Naive thymus-derived CD4-positive, alpha-beta T cell (primary cell): Measurements from ENCODE around the gene CINP. TPM values are rescaled to one million over a fixed set of nuclear protein-coding genes. Genes with fewer than 3 reads are reported as not detected.

Experiments
- ATAC-seq: fragments of 150-1000 bp; cut with Tn5 transposase; 2 replicates; pipeline ENCODE4 v1.10.0; 2021; ENCODE audit warnings: mild to moderate bottlenecking, moderate library complexity
- CTCF ChIA-PET: fragments of 350-600 bp; sonication (Branson Sonifier 250); formaldehyde crosslinking; loops from one replicate; lab custom pipeline; 2021; ENCODE audit warnings: antibody characterized with exemption; lab: Charles Lee
- POLR2A ChIA-PET: fragments of 350-600 bp; sonication (Branson Sonifier 250); formaldehyde crosslinking; loops from one replicate; lab custom pipeline; 2021; ENCODE audit warnings: antibody characterized with exemption, inconsistent platforms; lab: Charles Lee
- DNase-seq, 9 donors: peaks; one replicate each; pipeline versions ENCODE4 v3.0.0 to v3.0.0-alpha.2; 2020 to 2022; ENCODE audit warnings: mixed read lengths in 1 of 9
- H3K27ac ChIP-seq: one replicate; pipeline ENCODE4 v1.7.0; 2013; ENCODE audit warnings: mild to moderate bottlenecking, low read depth, low read length, moderate library complexity
- H3K27me3 ChIP-seq, 2 donors: one replicate each; pipeline ENCODE4 v1.7.0; 2013; ENCODE audit warnings: low read length in 2 of 2, mild to moderate bottlenecking in 2 of 2, moderate library complexity in 2 of 2; ENCODE audit not compliant: control insufficient read depth in 2 of 2, insufficient read depth in 2 of 2
- H3K36me3 ChIP-seq, 3 experiments: 1 replicate in 2 of 3; 2 replicates in 1 of 3; pipeline ENCODE4 v1.7.0; 2013; ENCODE audit warnings: low read length in 3 of 3, mild to moderate bottlenecking in 3 of 3, moderate library complexity in 1 of 3; ENCODE audit not compliant: insufficient read depth in 3 of 3, control insufficient read depth in 2 of 3
- H3K4me1 ChIP-seq, 2 donors: one replicate each; pipeline ENCODE4 v1.7.0; 2013; ENCODE audit warnings: low read length in 2 of 2, mild to moderate bottlenecking in 2 of 2, moderate library complexity in 1 of 2; ENCODE audit not compliant: control insufficient read depth in 2 of 2, insufficient read depth in 2 of 2
- H3K4me3 ChIP-seq: 2 replicates; pipeline ENCODE4 v1.7.0; 2013; ENCODE audit warnings: mild to moderate bottlenecking, low read length
- H3K9me3 ChIP-seq, 3 experiments: 1 replicate in 2 of 3; 2 replicates in 1 of 3; pipeline ENCODE4 v1.7.0; 2013; ENCODE audit warnings: low read length in 3 of 3; ENCODE audit not compliant: control insufficient read depth in 2 of 3
- H3K27ac Mint-ChIP-seq, 9 donors: one replicate each; pipeline ENCODE4 v1.8.0; 2020 to 2022; ENCODE audit warnings: mixed read lengths in 9 of 9, mild to moderate bottlenecking in 8 of 9, moderate library complexity in 5 of 9, inconsistent platforms in 2 of 9
- H3K27me3 Mint-ChIP-seq, 5 donors: one replicate each; pipeline ENCODE4 v1.8.0; 2021 to 2022; ENCODE audit warnings: mixed read lengths in 5 of 5, mild to moderate bottlenecking in 1 of 5
- H3K36me3 Mint-ChIP-seq, 5 donors: one replicate each; pipeline ENCODE4 v1.8.0; 2020 to 2022; ENCODE audit warnings: mixed read lengths in 5 of 5, mild to moderate bottlenecking in 3 of 5, inconsistent platforms in 1 of 5
- H3K4me1 Mint-ChIP-seq, 7 donors: one replicate each; pipeline ENCODE4 v1.8.0; 2020 to 2022; ENCODE audit warnings: mixed read lengths in 7 of 7, mild to moderate bottlenecking in 3 of 7, inconsistent platforms in 1 of 7
- H3K4me3 Mint-ChIP-seq, 10 donors: one replicate each; pipeline ENCODE4 v1.8.0; 2020 to 2022; ENCODE audit warnings: mild to moderate bottlenecking in 10 of 10, mixed read lengths in 10 of 10, moderate library complexity in 6 of 10, inconsistent platforms in 2 of 10
- H3K9me3 Mint-ChIP-seq, 11 donors: one replicate each; pipeline ENCODE4 v1.8.0; 2020 to 2022; ENCODE audit warnings: mixed read lengths in 11 of 11, mild to moderate bottlenecking in 4 of 11, inconsistent platforms in 1 of 11, moderate library complexity in 1 of 11
- intact Hi-C, 2 donors: fragments of 100-400 bp; cut with micrococcal nuclease; formaldehyde crosslinking; loops; one replicate each; pipeline ENCODE4 v1.15.1; 2023
- polyA plus RNA-seq, 2 donors: library from polyadenylated mRNA; unstranded; fragments of 300-500 nt; fragmentation: Illumina TruSeq; gene quantifications; one replicate each; pipeline ENCODE4 v1.2.3, GENCODE V29; 2021
- total RNA-seq, 6 experiments: library from RNA in 5 of 6; stranded (reverse) in 5 of 6; gene quantifications; 1 replicate in 5 of 6; 2 replicates in 1 of 6; pipeline ENCODE4 v1.2.3 and lab custom pipeline; 2021 to 2026

Gene CINP
- total and polyA plus RNA-seq, 7 experiments from 2014 or later = 16.8 to 57.2 (median 33.6) TPM

- peaks cover 0 to 10% (median 0%) of the 10 kb centered on the region in 3 experiments for H3K36me3 ChIP-seq
- ATAC-seq (no peak), DNase-seq (no peak)
- H3K27me3 Mint-ChIP-seq = no peaks in the 10 kb centered on the region
- H3K4me3 ChIP-seq = no peak overlapping the region
- H3K4me3 Mint-ChIP-seq = no peak overlapping the region
- no peak overlapping the region for H3K27ac ChIP-seq
- peaks cover 0 to 34% (median 9%) of the 10 kb centered on the region in 7 donors for H3K4me1 Mint-ChIP-seq
- H3K27me3 ChIP-seq = no peaks in the 10 kb centered on the region
- peak overlapping the region in 1 of 9 donors; percentile 72 for H3K27ac Mint-ChIP-seq
- H3K36me3 Mint-ChIP-seq = peaks cover 6 to 37% (median 14%) of the 10 kb centered on the region in 5 donors
- ChIA-PET POLR2A (interaction anchor here (0.6 kb wide), 1 partner anchor 61 kb away, joined by 3 read pairs; no protein-coding TSS in a partner anchor), CTCF (interaction anchor here (0.9 to 1.5 kb wide), 2 partner anchors 8 to 16 kb away, joined by 3 to 7 read pairs; no protein-coding TSS in a partner anchor)
- H3K4me1 ChIP-seq = no peaks in the 10 kb centered on the region
- intact Hi-C loops = no loop called here
- H3K9me3 ChIP-seq = no peaks in the 10 kb centered on the region
- no peaks in the 10 kb centered on the region for H3K9me3 Mint-ChIP-seq
These were observed 12.4 kb upstream of the CINP start for GRCh38 chr14:102375119-102375518.

GRCh38 chr14:102374264-102374663, 11.6 kb upstream of the CINP start:
- intact Hi-C loops = no loop called here
- H3K4me1 Mint-ChIP-seq = peaks cover 0 to 34% (median 10%) of the 10 kb centered on the region in 7 donors
- Histone ChIP-seq H3K4me3 (no peak overlapping the region), H3K9me3 (no peaks in the 10 kb centered on the region), H3K27ac (no peak overlapping the region), H3K4me1 (no peaks in the 10 kb centered on the region), H3K27me3 (no peaks in the 10 kb centered on the region), H3K36me3 (peaks cover 0 to 9% (median 0%) of the 10 kb centered on the region in 3 experiments)
- ATAC-seq (no peak), DNase-seq (no peak)
- H3K36me3 Mint-ChIP-seq = peaks cover 4 to 35% (median 11%) of the 10 kb centered on the region in 5 donors
- ChIA-PET POLR2A (interaction anchor here (0.6 kb wide), 1 partner anchor 60 kb away, joined by 3 read pairs; no protein-coding TSS in a partner anchor), CTCF (no interaction called here)
- no peak overlapping the region for H3K27ac Mint-ChIP-seq
- H3K4me3 Mint-ChIP-seq = no peak overlapping the region
- H3K9me3 Mint-ChIP-seq = no peaks in the 10 kb centered on the region
- no peaks in the 10 kb centered on the region for H3K27me3 Mint-ChIP-seq

- Histone ChIP-seq H3K36me3 (peaks cover 0 to 4% (median 0%) of the 10 kb centered on the region in 3 experiments), H3K9me3 (no peaks in the 10 kb centered on the region), H3K4me3 (no peak overlapping the region), H3K27ac (no peak overlapping the region), H3K4me1 (no peaks in the 10 kb centered on the region), H3K27me3 (no peaks in the 10 kb centered on the region)
- Mint-ChIP-seq H3K4me1 (peaks cover 0 to 39% (median 13%) of the 10 kb centered on the region in 7 donors), H3K27ac (no peak overlapping the region), H3K4me3 (no peak overlapping the region), H3K9me3 (no peaks in the 10 kb centered on the region), H3K36me3 (peaks cover 0 to 29% (median 7%) of the 10 kb centered on the region in 5 donors), H3K27me3 (no peaks in the 10 kb centered on the region)
- CTCF ChIA-PET = no interaction called here
- DNase-seq (no peak), ATAC-seq (no peak)
- intact Hi-C loops = no loop called here
- POLR2A ChIA-PET = no interaction called here
These were observed 10.4 kb upstream of the CINP start for GRCh38 chr14:102373110-102373509.

GRCh38 chr14:102371361-102371760, 8.7 kb upstream of the CINP start:
- no peak overlapping the region for H3K27ac Mint-ChIP-seq

GRCh38 chr14:102370305-102370809, 7.7 kb upstream of the CINP start:
- intact Hi-C loops = no loop called here
- ATAC-seq (peak; percentile 74), DNase-seq (no peak)
- ChIA-PET POLR2A (interaction anchor here (0.7 to 1.7 kb wide), 3 partner anchors 8 to 1276 kb away, joined by 3 to 4 read pairs (median 4); partner anchors contain the start of genes CINP and TECPR2), CTCF (no interaction called here)
- H3K4me3 Mint-ChIP-seq = no peak overlapping the region
- H3K4me1 Mint-ChIP-seq = peaks cover 0 to 31% (median 17%) of the 10 kb centered on the region in 7 donors
- Histone ChIP-seq H3K36me3 (no peaks in the 10 kb centered on the region), H3K27ac (no peak overlapping the region), H3K4me1 (no peaks in the 10 kb centered on the region), H3K9me3 (no peaks in the 10 kb centered on the region), H3K4me3 (no peak overlapping the region), H3K27me3 (no peaks in the 10 kb centered on the region)
- H3K9me3 Mint-ChIP-seq = no peaks in the 10 kb centered on the region
- no peaks in the 10 kb centered on the region for H3K27me3 Mint-ChIP-seq
- H3K36me3 Mint-ChIP-seq = peaks cover 0 to 11% (median 7%) of the 10 kb centered on the region in 5 donors
- H3K27ac Mint-ChIP-seq = no peak overlapping the region

More at GRCh38 chr14:102371361-102371760, 8.7 kb upstream of the CINP start:
- no peak overlapping the region for H3K4me3 ChIP-seq
- no peaks in the 10 kb centered on the region for H3K27me3 Mint-ChIP-seq
- CTCF ChIA-PET = no interaction called here
- H3K4me1 ChIP-seq = no peaks in the 10 kb centered on the region
- H3K4me1 Mint-ChIP-seq = peaks cover 0 to 36% (median 17%) of the 10 kb centered on the region in 7 donors
- no peak for DNase-seq
- no peak overlapping the region for H3K4me3 Mint-ChIP-seq
- no peaks in the 10 kb centered on the region for H3K9me3 ChIP-seq
- no peak overlapping the region for H3K27ac ChIP-seq
- POLR2A ChIA-PET = interaction anchor here (1.7 kb wide), 1 partner anchor 9 kb away, joined by 4 read pairs; the partner anchor contains the start of genes CINP and TECPR2
- no peaks in the 10 kb centered on the region for H3K36me3 ChIP-seq
- peaks cover 0 to 16% (median 7%) of the 10 kb centered on the region in 5 donors for H3K36me3 Mint-ChIP-seq
- ATAC-seq = no peak
- no peaks in the 10 kb centered on the region for H3K9me3 Mint-ChIP-seq
- no peaks in the 10 kb centered on the region for H3K27me3 ChIP-seq
- intact Hi-C loops = no loop called here

- H3K4me1 Mint-ChIP-seq = peaks cover 13 to 38% (median 33%) of the 10 kb centered on the region in 7 donors
- peak overlapping the region in 5 of 9 donors; percentile 88 to 98 (median 90) for H3K27ac Mint-ChIP-seq
These were observed 673 bp upstream of the CINP start for GRCh38 chr14:102363182-102363943.

More at GRCh38 chr14:102363182-102363943, 673 bp upstream of the CINP start:
- no peaks in the 10 kb centered on the region for H3K9me3 ChIP-seq
- H3K4me1 ChIP-seq = peaks cover 6 to 15% of the 10 kb centered on the region in 2 donors
- H3K36me3 Mint-ChIP-seq = peaks cover 0 to 12% (median 0%) of the 10 kb centered on the region in 5 donors
- no peaks in the 10 kb centered on the region for H3K9me3 Mint-ChIP-seq
- no peaks in the 10 kb centered on the region for H3K27me3 Mint-ChIP-seq
- H3K27me3 ChIP-seq = no peaks in the 10 kb centered on the region
- peak overlapping the region; percentile 87 for H3K27ac ChIP-seq
- no peak overlapping the region for H3K4me3 Mint-ChIP-seq
- H3K4me3 ChIP-seq = peak overlapping the region; percentile 96
- ATAC-seq (peak; percentile 5), DNase-seq (peak in 8 of 9 donors; percentile 2 to 46 (median 20))
- ChIA-PET CTCF (no interaction called here), POLR2A (interaction anchor here (0.6 to 1.7 kb wide), 5 partner anchors 37 to 1021 kb away, joined by 3 to 6 read pairs (median 4); no protein-coding TSS in a partner anchor)
- intact Hi-C loops = loop anchor here (1.0 to 5.0 kb wide), 6 partner anchors 32 to 1559 kb away; partner anchors contain the start of gene EIF5 (in 1 of the 2)
- H3K36me3 ChIP-seq = peaks cover 0 to 5% (median 0%) of the 10 kb centered on the region in 3 experiments
